T-helper 22 cell (primary cell): ENCODE measurements around the gene NEAT1.
"Not testable (repeated sequence)": the region's sequence is repeated elsewhere in the genome, so short reads cannot be mapped to it uniquely, and the experiment has no call there.

Experiments
- DNase-seq: peaks from one replicate; pipeline ENCODE4 v3.0.0-alpha.2; 2020; ENCODE audit warnings: low read depth

NEAT1 gene

GRCh38 chr11:65452806-65453490 lies 30.4 kb downstream of the NEAT1 start:
- no peak for DNase-seq

GRCh38 chr11:65454311-65454695 lies 31.7 kb downstream of the NEAT1 start:
- no peak for DNase-seq

GRCh38 chr11:65454696-65455456 lies 32.3 kb downstream of the NEAT1 start:
- DNase-seq, result peak; percentile 68

- DNase-seq, result no peak
Measured at GRCh38 chr11:65456418-65456817, 33.8 kb downstream of the NEAT1 start.

DNA sequence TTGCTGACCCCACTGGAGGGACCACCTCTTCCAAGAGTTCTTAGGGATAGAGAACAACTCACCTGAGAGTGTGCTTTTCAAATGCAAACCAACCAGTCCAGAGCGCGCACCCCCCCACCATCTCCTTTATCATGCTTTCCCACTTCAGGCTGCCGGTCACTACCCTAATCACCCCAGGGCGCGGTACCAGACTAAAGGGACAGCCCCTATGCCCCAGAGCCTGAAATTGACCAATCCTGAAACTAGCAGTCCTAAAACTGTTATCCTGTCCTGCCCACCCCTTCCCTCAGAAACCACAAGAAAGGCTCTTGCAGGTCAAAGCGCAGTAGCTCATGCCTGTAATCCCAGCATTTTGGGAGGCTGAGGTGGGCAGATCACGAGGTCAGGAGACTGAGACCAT lies 37.0 kb downstream of the NEAT1 start:
- no peak for DNase-seq

DNA sequence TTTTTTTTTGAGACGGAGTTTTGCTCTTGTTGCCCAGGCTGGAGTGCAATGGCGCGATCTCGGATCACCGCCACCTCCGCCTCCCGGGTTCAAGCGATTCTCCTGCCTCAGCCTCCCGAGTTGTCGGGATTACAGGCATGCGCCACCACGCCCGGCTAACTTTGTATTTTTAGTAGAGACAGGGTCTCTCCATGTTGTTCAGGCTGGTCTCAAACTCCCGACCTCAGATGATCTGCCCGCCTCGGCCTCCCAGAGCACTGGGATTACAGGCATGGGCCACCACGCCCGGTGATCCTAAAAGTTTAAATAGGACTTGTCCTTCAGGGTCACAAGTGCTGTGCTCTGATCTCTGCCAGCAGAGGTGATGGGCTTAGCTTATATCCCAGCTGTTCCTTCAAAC lies 42.9 kb downstream of the NEAT1 start:
- DNase-seq, result not testable (repeated sequence)

- DNase-seq, result not testable (repeated sequence)
Measured at GRCh38 chr11:65467306-65467705, 44.7 kb downstream of the NEAT1 start.

- DNase-seq, result peak; percentile 33
Measured at GRCh38 chr11:65468874-65469333, 46.3 kb downstream of the NEAT1 start.

GRCh38 chr11:65470433-65471049 lies 47.9 kb downstream of the NEAT1 start:
- DNase-seq, result no peak

- DNase-seq, result no peak
Measured at GRCh38 chr11:65471447-65471891, 48.9 kb downstream of the NEAT1 start.

DNA sequence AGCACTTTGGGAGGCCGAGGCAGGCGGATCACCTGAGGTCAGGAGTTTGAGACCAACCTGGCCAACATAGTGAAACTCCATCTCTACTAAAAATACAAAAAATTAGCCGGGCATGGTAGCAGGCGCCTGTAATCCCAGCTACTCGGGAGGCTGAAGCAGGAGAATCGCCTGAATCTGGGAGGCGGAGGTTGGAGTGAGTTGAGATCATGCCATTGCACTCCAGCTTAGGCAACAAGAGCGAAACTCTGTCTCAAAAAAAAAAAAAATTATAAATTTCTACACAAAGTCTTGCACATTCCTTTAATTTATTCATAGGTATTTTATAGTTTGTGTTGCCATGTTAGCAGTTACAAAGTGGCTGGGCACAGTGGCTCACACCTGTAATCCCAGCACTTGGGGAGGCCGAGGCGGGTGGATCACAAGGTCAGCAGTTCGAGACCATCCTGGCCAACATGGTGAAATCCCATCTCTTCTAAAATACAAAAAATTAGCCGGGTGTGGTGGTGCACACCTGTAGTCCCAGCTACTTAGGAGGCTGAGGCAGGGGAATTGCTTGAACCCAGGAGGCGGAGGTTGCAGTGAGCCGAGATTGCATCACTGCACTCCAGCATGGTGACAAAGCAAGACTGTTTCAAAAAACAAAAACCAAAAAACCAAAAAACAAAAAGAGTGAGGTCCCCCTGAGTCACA lies 50.1 kb downstream of the NEAT1 start:
- not testable (repeated sequence) for DNase-seq

GRCh38 chr11:65473278-65473860 lies 50.8 kb downstream of the NEAT1 start:
- DNase-seq, result no peak

DNA sequence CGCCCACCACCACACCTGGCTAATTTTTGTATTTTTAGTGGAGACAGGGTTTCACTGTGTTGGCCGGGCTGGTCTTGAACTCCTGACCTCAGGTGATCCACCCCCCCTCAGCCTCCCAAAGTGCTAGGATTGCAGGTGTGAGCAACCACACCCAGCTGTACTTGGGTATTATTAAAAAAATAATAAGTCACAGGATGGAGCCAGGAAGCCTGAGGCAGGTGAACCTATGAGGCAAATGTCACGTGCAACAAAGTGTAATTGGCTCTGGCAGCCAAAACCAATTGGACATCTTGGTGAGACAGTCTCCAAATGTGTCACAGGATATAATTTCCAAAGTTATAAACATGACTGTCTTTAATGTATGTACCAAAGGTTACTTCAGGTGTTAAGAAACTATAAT lies 52.3 kb downstream of the NEAT1 start:
- DNase-seq, result no peak

GRCh38 chr11:65476632-65477148 lies 54.1 kb downstream of the NEAT1 start:
- DNase-seq, result no peak

DNA sequence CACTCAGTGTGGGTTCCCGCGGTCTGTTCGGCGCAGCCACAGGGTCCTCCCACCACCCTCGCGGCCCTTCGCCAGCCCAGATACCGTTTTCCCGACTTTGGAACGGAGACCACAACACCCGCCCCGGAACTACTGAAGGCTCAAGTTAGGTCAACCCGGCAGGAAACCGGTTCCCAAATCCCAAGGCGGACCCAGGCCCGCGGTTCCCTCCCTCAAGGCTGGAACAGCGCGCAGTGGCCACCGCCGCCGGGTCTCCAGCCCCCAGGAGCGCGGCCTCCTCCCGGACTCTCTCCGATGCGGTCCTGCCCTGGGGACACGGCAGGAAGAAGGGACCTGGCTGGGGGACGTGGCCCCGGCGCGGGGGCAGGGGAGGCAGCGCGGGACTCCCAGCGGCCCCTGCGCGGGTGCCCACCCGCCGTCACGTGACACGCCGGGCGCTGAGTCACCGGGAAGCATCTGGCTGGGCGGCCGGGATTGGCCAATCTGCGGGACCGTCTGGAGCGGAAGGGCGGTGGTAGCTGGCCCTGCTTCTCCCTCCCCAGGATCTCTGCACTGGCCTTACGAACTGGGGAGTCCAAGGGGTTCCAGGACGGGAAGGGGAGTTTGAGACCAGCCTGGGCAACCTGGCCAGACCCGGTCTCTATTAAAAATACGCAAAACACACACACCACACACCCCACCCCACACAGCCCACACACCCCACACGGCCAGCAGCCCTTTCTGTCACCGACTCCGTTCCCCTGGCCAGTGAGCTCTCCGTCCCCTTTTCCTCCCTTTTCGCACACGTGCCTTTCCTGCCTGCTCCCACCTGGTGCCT lies 54.8 kb downstream of the NEAT1 start:
- DNase-seq, result peak; percentile 84

GRCh38 chr11:65478388-65479183 lies 56.0 kb downstream of the NEAT1 start:
- DNase-seq, result no peak

DNA sequence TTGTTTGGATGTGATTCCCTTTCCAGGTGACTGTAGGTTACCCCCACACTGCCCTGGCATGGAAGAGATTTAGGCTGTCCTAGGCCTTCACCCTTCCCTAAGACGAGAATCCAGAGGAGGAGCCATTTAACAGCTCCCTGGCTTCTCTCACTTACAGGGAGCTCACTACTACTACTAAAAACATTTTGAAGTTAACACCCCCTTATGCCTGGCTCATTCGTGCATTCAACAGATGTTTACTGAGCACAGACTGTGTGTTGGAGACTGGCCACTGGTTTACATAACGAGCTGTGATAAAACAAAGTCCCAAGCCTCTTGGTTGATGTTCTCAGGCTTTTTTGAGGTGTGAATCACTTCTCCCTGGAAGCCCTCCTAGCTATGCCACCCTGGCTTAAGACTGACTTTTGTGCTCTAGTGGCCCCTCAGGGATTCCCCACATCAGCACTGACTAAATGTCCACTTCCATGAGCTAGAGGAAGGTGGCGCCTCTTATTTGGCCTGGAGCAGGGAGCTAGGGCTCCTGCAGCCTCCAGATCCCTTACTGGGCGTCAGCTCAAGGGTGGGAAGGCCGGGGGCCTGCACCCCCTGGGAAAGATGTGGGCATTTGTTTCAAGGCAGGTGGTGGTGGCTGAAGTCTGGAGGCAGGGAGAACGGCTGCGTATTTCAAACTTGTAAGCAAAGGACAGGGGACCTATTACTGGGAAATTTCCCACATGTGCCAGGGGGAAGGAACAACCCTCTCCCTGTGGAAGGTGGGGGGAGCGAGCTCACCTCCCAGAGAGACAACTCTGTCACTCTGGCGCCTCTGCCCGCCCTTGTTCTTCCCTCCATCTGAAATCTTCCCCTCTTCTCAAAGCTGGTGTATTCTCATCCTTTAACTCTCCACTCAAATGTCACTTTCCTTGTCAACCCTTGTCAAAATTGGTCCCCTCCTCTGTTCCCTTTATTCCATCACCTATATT lies 56.9 kb downstream of the NEAT1 start:
- DNase-seq, result no peak

GRCh38 chr11:65482306-65482850 lies 59.8 kb downstream of the NEAT1 start:
- no peak for DNase-seq

GRCh38 chr11:65485920-65486219 lies 63.3 kb downstream of the NEAT1 start:
- DNase-seq, result no peak
